ENCODE measurements around the gene OPRL1. TPM values are rescaled to one million over a fixed set of nuclear protein-coding genes. Genes with fewer than 3 reads are reported as not detected.

The OPRL1 gene
- total RNA-seq, 1 donor from 2014 or later, result 1.9 TPM

DNA sequence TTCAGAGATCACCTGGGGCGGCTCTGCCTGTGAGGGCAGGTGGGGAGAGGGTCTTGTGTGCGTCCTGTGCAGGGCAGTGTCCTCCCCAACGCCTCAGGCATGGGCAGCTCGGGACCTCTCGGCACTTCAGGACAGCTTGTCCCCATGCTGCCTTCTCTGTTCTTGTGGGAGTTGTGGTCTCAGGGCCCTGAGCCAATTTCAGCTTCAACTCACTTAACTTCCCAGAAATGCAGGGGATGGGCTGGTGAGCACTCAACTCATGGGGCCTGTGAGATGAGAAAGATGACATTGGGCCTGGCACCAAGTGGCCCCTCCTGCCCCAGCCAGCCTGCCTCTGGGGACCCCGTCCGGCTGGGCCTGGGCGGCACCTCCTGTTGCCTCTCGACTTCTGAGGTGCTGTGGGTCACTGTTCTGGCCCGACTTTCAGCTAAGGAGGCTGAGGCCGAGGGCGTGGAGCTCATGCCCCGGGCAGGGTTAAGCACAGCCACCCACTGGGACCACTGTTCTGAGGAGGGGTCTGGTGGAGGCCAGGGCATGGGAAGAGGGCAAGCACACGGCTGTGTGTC, 7.3 kb upstream of the OPRL1 start:
- intact Hi-C loops (cut with DNase I), result no loop called here
- peaks cover 15% of the 10 kb centered on the region for H3K36me3 ChIP-seq
- DNase-seq, result no peak

DNA sequence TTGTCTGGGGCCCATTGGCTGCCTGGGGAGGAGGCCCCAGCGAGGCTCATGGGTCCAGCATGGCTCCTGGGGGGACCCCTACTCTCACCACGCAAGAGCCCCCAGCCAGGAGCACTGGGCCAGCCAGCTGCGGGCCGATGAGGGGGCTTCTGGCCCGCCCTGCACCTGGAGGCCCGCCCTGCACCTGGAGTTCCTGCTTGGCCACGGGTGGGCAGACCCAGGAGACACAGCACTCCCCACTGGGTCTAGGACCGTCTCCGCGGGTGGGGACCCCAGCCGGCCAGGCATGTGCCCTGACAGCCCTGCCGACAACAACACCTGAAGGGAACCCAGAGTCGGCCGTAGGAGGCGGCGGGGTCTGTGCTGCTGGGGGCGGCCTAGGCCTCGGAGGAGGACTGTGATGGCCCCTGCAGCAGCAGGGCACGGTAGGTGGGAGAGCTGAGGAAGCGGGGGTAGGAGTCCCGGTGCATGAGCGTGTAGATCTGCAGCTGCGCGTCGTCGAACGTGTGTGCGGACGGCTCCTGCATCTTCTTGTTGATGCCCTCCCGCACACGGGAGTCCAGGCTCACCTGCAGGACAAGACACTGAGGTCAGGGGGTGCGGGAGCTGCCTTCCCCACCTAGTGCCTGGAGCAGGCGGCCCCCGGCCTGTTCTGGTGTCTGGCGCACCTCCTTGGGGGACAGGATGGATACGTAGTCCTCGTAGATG, 6.3 kb upstream of the OPRL1 start:
- Histone ChIP-seq H3K27ac (no peak overlapping the region), H3K27me3 (no peaks in the 10 kb centered on the region), H3K9me3 (no peaks in the 10 kb centered on the region), H3K4me1 (peaks cover 9% of the 10 kb centered on the region), H3K4me3 (no peak overlapping the region), H3K36me3 (peaks cover 15% of the 10 kb centered on the region)
- ATAC-seq, result no peak
- DNase-seq, result no peak
- TF ChIP-seq, protein P1, sequence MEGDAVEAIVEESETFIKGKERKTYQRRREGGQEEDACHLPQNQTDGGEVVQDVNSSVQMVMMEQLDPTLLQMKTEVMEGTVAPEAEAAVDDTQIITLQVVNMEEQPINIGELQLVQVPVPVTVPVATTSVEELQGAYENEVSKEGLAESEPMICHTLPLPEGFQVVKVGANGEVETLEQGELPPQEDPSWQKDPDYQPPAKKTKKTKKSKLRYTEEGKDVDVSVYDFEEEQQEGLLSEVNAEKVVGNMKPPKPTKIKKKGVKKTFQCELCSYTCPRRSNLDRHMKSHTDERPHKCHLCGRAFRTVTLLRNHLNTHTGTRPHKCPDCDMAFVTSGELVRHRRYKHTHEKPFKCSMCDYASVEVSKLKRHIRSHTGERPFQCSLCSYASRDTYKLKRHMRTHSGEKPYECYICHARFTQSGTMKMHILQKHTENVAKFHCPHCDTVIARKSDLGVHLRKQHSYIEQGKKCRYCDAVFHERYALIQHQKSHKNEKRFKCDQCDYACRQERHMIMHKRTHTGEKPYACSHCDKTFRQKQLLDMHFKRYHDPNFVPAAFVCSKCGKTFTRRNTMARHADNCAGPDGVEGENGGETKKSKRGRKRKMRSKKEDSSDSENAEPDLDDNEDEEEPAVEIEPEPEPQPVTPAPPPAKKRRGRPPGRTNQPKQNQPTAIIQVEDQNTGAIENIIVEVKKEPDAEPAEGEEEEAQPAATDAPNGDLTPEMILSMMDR (IDR thresholded peaks at IDR 0.05), result no peak
- intact Hi-C loops (cut with DNase I), result no loop called here

More for the DNA sequence above, 7.3 kb upstream of the OPRL1 start:
- TF ChIP-seq, protein P1 (IDR thresholded peaks at IDR 0.05), result no peak
- ATAC-seq, result no peak
- Histone ChIP-seq H3K9me3 (no peaks in the 10 kb centered on the region), H3K27ac (no peak overlapping the region), H3K27me3 (no peaks in the 10 kb centered on the region), H3K4me1 (no peaks in the 10 kb centered on the region), H3K4me3 (no peak overlapping the region)

DNA sequence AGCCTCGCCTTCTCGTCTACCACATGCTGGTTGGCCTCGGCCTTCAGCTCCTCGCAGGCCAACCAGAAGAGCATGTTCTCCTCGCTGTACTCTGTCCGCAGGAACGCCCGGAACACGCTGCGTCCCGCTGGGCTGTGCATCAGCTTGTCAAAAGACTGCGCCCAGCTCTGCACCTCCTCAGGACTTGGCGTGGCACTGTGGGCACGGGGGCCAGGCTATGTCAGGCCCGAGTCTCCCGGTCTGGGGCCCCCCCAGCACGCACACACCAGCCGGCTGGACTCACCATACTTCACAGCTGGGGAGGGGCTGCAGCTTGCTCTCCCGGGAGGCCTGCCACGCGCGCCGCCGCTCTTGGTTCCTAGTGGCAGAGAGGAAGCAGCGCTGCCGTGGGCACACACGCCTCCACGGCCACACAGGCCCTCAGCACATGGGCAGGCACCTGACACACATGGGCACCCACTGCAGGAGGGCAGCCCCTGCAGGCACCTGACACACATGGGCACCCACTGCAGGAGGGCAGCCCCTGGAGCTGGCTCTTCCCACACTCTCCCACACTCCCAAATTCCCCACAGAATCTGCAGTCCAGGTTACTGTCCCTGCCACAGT, 5.6 kb upstream of the OPRL1 start:
- Histone ChIP-seq H3K27me3 (no peaks in the 10 kb centered on the region), H3K4me1 (peaks cover 15% of the 10 kb centered on the region), H3K27ac (no peak overlapping the region), H3K9me3 (no peaks in the 10 kb centered on the region), H3K4me3 (no peak overlapping the region), H3K36me3 (peaks cover 15% of the 10 kb centered on the region)
- ATAC-seq (no peak), DNase-seq (no peak)
- TF ChIP-seq, protein P1 (IDR thresholded peaks at IDR 0.05), result no peak
- intact Hi-C loops (cut with DNase I), result no loop called here

DNA sequence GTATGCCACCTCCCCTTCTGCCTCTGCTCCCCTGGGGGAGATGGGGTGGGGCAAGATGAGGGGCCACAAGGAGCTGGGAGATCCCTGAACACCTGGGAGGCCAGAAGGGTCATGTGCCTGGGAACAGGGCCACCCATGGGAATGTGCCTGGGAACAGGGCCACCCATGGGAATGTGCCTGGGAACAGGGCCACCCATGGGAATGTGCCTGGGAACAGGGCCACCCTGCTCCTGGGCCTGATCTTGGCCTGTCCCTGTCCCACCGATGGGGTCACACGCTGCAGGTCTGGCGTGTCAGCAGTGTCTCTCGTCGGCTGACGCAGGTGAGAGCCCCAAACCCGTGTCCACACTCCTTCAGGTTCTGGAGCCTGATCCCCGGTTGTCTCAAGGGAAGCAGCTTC, 4.9 kb upstream of the OPRL1 start:
- no peaks in the 10 kb centered on the region for H3K27me3 ChIP-seq
- TF ChIP-seq, protein P1 (IDR thresholded peaks at IDR 0.05), result no peak

DNA sequence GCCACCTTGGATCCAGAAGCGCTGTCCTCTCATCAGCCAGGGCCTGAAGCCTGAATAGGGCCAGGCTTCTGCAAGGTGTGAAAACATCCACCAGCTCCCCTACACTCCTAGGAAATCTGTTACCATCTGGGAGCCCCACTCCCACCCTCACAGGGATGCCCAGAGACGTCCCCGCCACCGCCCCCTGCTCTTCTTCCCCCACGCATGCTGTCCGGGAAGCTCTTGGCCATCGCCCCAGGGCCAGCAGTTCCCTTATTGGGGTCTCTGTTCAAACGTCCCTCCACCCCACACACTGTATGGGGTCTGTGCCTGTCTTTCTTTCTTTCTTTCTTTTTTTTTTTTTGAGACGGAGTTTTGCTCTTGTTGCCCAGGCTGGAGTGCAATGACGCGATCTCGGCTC, 4.3 kb upstream of the OPRL1 start:
- H3K27ac ChIP-seq, result no peak overlapping the region
- ATAC-seq (no peak), DNase-seq (no peak)
- TF ChIP-seq, protein P1 (IDR thresholded peaks at IDR 0.05), result no peak
- H3K4me1 ChIP-seq, result peaks cover 17% of the 10 kb centered on the region
- intact Hi-C loops (cut with DNase I), result no loop called here
- H3K4me3 ChIP-seq, result no peak overlapping the region
- H3K36me3 ChIP-seq, result peaks cover 15% of the 10 kb centered on the region
- H3K27me3 ChIP-seq, result no peaks in the 10 kb centered on the region
- no peaks in the 10 kb centered on the region for H3K9me3 ChIP-seq

More for the DNA sequence above, 4.9 kb upstream of the OPRL1 start:
- Histone ChIP-seq H3K4me1 (peaks cover 17% of the 10 kb centered on the region), H3K4me3 (no peak overlapping the region), H3K9me3 (no peaks in the 10 kb centered on the region), H3K27ac (no peak overlapping the region), H3K36me3 (peaks cover 15% of the 10 kb centered on the region)
- intact Hi-C loops (cut with DNase I), result no loop called here
- DNase-seq (no peak), ATAC-seq (no peak)

Data from upper lobe of right lung (tissue), 1 donor.